DOHH2 (cell line): ENCODE results near the gene SLX4.

Experiments used
- CTCF ChIP-seq: fragments of 200-600 bp; sonication (generic); IDR thresholded peaks from one replicate; pipeline ENCODE4 v1.5.1; 2014; ENCODE audit warnings: antibody characterized with exemption, mild to moderate bottlenecking, low read depth, low read length; ENCODE audit not compliant: poor library complexity, severe bottlenecking
- EZH2phosphoT487 ChIP-seq: fragments of 200-600 bp; sonication (generic); IDR thresholded peaks from 2 replicates; pipeline ENCODE4 v1.6.1; 2017; ENCODE audit warnings: borderline replicate concordance, mild to moderate bottlenecking, antibody characterized with exemption, low read length, moderate library complexity, mixed read lengths

GRCh38 chr16:3618769-3619141, 7.3 kb upstream of the SLX4 start:
- TF ChIP-seq CTCF (no peak), EZH2phosphoT487 (no peak)
